Type B pancreatic cell (in vitro differentiated cells): ENCODE results near the gene IRS2. TPM values are rescaled to one million over a fixed set of nuclear protein-coding genes. Genes with fewer than 3 reads are reported as not detected.

Source experiments
- DNase-seq: peaks from one replicate; pipeline ENCODE4 v3.0.0; 2021; ENCODE audit warnings: mixed read lengths; ENCODE audit not compliant: unreplicated experiment; ENCODE audit errors: extremely low spot score
- H3K27ac Mint-ChIP-seq: 2 replicates; pipeline ENCODE4 v1.8.0; 2021; ENCODE audit warnings: mild to moderate bottlenecking, mixed read lengths
- H3K27me3 Mint-ChIP-seq: 2 replicates; pipeline ENCODE4 v1.8.0; 2021; ENCODE audit warnings: mixed read lengths
- H3K36me3 Mint-ChIP-seq: 2 replicates; pipeline ENCODE4 v1.8.0; 2021; ENCODE audit warnings: mixed read lengths
- H3K4me1 Mint-ChIP-seq: one replicate; pipeline ENCODE4 v1.8.0; 2021; ENCODE audit warnings: mixed read lengths; ENCODE audit not compliant: unreplicated experiment
- H3K4me3 Mint-ChIP-seq: 2 replicates; pipeline ENCODE4 v1.8.0; 2021; ENCODE audit warnings: mild to moderate bottlenecking, mixed read lengths
- H3K9me3 Mint-ChIP-seq: 2 replicates; pipeline ENCODE4 v1.8.0; 2021; ENCODE audit warnings: mixed read lengths
- total RNA-seq: library from RNA; stranded (reverse); gene quantifications from 2 replicates; pipeline ENCODE4 v1.2.1, GENCODE V29; 2021; ENCODE audit warnings: low replicate concordance
- TF ChIP-seq, protein P1 (sequence below): fragments of 200-600 bp; sonication (generic); conservative IDR thresholded peaks from 2 replicates; pipeline ENCODE4 v1.5.0; 2021; ENCODE audit warnings: antibody characterized with exemption, mild to moderate bottlenecking

Gene IRS2
- total RNA-seq, 1 donor from 2014 or later, result 19.4 TPM

DNA sequence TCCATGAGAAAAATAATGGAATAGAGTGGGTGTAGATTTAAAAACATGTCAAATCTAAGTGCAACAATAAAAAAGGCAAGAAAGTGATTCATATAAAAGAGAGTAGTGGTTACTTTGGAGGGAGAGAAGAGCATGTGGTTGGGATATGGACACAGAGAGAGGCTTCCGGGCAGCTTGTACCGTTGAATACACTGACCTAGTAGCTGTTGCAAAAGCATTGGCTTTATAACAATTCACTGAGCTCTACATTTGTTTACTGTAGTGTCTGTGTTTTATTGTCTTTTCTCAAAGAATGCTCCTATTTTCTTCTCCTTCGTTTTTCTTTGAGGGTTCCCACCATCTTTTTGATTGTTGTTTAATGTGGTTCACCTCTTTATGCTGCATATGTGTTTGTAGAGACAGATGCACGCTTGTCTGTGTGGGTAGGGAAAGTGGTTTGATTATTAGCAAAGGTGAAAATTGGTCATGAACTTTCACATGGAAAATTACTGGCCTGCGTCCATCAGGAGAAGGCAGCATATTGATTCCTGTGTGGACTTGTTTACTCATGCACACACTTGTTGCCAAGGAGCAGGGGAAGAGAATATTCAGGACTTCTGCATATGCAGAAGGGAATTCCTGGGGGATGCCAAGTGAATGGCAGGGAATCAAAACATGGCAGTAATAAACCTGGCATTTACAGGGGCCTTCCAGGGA is 29.9 kb upstream of the IRS2 start:
- H3K36me3 Mint-ChIP-seq, result no peaks in the 10 kb centered on the region
- no peak overlapping the region for H3K4me3 Mint-ChIP-seq
- TF ChIP-seq, protein P1, sequence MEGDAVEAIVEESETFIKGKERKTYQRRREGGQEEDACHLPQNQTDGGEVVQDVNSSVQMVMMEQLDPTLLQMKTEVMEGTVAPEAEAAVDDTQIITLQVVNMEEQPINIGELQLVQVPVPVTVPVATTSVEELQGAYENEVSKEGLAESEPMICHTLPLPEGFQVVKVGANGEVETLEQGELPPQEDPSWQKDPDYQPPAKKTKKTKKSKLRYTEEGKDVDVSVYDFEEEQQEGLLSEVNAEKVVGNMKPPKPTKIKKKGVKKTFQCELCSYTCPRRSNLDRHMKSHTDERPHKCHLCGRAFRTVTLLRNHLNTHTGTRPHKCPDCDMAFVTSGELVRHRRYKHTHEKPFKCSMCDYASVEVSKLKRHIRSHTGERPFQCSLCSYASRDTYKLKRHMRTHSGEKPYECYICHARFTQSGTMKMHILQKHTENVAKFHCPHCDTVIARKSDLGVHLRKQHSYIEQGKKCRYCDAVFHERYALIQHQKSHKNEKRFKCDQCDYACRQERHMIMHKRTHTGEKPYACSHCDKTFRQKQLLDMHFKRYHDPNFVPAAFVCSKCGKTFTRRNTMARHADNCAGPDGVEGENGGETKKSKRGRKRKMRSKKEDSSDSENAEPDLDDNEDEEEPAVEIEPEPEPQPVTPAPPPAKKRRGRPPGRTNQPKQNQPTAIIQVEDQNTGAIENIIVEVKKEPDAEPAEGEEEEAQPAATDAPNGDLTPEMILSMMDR, result no peak
- H3K4me1 Mint-ChIP-seq, result peaks cover 10% of the 10 kb centered on the region
- no peaks in the 10 kb centered on the region for H3K27me3 Mint-ChIP-seq
- no peak for DNase-seq
- H3K27ac Mint-ChIP-seq, result no peak overlapping the region
- no peaks in the 10 kb centered on the region for H3K9me3 Mint-ChIP-seq

DNA sequence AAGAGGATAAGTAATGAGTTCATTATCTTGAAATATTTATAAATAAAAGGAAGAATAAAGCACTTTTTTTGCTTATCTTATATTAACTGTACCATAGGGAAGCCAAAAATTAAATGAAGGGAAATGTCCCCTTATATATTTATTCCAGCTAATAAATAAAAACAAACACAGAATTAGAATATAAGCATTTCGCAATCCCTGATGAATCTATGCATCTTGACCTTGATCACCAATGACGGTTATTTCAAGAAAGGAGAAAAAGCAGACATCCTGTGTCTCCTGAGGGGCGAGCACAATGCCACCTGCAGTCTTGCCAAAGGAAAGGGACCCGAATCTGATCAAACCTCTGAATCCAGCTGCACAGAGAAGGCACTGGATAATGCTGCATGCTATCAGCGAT is 29.3 kb upstream of the IRS2 start:
- TF ChIP-seq, protein P1, result no peak
- Mint-ChIP-seq H3K9me3 (no peaks in the 10 kb centered on the region), H3K27ac (no peak overlapping the region), H3K27me3 (no peaks in the 10 kb centered on the region), H3K4me3 (no peak overlapping the region), H3K4me1 (peaks cover 7% of the 10 kb centered on the region), H3K36me3 (no peaks in the 10 kb centered on the region)
- DNase-seq, result no peak

DNA sequence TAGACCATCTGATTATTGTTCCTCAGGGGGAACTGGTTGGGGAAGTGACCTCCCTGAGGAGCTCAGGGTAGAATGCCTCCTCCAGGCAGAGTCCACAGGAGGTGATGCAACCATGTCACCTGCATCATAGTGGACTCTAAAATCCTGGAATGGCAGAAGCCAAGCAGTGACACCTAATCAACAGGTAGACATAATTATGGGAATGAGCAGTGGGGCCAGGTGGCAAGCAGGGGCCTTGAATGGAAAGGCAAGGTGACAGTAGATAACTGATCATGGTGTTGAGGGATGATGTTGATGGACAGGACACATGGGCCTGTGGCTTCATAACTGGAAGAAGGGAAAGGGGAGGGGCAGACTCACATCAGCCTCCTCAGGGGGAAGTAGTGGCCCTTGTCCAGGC is 27.3 kb upstream of the IRS2 start:
- peak overlapping the region; percentile 44 for H3K27ac Mint-ChIP-seq
- peaks cover 7% of the 10 kb centered on the region for H3K4me1 Mint-ChIP-seq
- H3K27me3 Mint-ChIP-seq, result no peaks in the 10 kb centered on the region
- no peaks in the 10 kb centered on the region for H3K9me3 Mint-ChIP-seq
- H3K4me3 Mint-ChIP-seq, result no peak overlapping the region
- no peak for DNase-seq
- TF ChIP-seq, protein P1, result no peak
- no peaks in the 10 kb centered on the region for H3K36me3 Mint-ChIP-seq

DNA sequence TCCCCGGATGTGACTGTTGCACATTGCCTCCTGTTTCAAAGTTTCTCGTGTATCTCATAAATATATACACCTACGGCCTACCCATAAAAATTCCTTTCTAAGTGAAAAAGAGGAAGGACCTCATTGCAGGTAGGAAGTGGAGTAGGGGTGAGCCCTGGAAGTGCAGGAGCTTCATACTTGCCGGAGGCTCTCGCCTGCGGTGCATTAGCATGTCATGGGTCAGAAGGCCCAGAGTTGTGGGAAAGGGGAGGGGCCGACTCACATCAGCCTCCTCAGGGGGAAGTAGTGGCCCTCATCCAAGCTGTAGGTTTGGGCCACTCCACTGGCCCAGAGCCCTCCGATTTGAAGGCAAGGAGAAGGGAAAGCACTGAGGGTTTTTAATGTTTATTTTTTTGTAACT is 26.0 kb upstream of the IRS2 start:
- H3K27ac Mint-ChIP-seq, result no peak overlapping the region
- TF ChIP-seq, protein P1, result no peak
- H3K4me1 Mint-ChIP-seq, result peaks cover 7% of the 10 kb centered on the region
- no peaks in the 10 kb centered on the region for H3K36me3 Mint-ChIP-seq
- H3K27me3 Mint-ChIP-seq, result no peaks in the 10 kb centered on the region
- H3K9me3 Mint-ChIP-seq, result no peaks in the 10 kb centered on the region
- no peak overlapping the region for H3K4me3 Mint-ChIP-seq
- no peak for DNase-seq

DNA sequence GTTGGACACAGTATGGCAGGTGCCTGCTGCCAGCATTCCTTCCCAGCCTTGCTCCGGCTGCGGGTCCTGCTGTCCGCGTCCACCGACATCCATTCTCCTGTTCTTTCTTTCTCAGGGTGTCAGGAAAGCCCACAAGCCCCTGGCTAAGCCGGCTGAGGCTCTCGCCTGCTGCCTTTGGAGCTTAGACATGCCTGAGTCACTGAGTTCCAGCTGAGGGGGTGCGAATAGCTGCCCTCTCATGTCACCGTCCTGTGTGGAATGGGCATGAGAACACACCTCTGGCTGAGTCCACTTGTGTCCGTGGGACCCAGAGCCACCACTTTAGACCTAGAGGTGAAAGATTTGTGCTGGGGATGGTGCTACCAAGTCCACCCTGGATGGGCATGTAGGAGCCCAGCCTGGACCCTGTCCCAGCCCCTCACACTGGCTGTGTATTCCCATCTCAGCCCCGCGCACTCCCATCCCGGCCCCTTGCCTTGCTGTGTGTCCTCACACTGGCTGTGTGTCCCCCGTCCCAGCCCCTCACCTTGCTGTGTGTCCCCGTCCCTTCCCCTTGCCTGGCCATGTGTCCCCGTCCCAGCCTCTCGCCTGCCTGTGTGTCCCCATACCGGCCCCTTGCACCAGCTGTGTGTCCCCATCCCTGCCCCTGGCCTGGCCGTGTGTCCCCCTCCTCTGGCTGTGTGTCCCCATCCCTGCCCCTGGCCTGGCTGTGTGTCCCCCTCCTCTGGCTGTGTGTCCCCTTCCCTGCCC is 24.6 kb upstream of the IRS2 start:
- Mint-ChIP-seq H3K4me3 (no peak overlapping the region), H3K9me3 (no peaks in the 10 kb centered on the region), H3K27me3 (no peaks in the 10 kb centered on the region), H3K27ac (no peak overlapping the region), H3K4me1 (no peaks in the 10 kb centered on the region), H3K36me3 (no peaks in the 10 kb centered on the region)
- TF ChIP-seq, protein P1, result no peak
- DNase-seq, result no peak
